Stimulated activated CD8-positive, alpha-beta memory T cell treated with anti-CD3 and anti-CD28 coated beads, Interleukin-15, amount 100 ng/mL, for 48 hours (primary cell): ENCODE measurements around the gene AGFG2.
A peak's percentile ranks its signal among the peaks of the same experiment; 100 is the strongest.

ENCODE experiments used
- DNase-seq, 2 donors: peaks; one replicate each; pipeline ENCODE4 v3.0.0-alpha.2; 2020; ENCODE audit warnings: low read depth in 2 of 2

The AGFG2 gene

GRCh38 chr7:100572281-100572948, 33.4 kb downstream of the AGFG2 start:
- DNase-seq: no peak

DNA sequence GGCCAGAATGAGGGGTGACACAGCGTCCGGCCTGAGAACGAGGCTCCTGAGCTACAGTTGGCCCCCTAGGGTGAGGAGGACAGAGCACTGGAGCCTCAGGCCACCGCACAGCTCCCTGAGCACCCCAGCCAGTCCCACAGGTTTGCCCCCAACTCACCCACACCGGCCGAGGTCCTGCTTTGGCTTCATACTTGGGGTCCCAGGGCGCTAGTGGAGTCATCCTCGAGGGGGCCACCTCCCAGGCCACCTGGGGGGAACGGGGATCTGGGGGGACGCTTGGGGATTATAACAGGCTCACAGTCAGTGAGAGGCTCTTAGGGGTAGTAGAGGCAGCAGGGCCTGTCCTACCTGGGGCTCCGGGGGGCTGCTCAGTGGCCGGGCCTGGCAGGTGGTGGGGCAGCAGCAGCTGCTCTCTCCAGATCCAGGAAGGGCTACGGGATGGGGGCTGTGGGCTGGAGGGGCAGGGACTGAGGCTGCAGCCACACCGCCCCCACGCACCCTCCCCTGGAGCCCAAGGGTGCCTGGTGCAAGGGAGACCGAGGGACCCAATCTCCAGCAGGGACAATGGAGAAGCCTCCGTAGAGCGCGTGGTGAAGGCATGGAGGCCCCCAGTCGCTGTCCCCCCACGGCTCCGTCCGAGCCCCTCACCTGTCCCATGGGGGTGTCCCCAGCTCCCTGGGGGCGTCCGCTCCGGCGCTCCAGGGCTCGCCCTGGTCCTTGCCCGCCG, 34.1 kb downstream of the AGFG2 start:
- DNase-seq: no peak

- no peak for DNase-seq
Observed at GRCh38 chr7:100573691-100574361, 34.8 kb downstream of the AGFG2 start, which contains the start of gene SAP25. Gene SAP25 (minus strand): TSS chr7:100573900. CDS start chr7:100573742, 158 bp downstream.

- no peak for DNase-seq
Observed at GRCh38 chr7:100574362-100575205, 35.6 kb downstream of the AGFG2 start.

DNA sequence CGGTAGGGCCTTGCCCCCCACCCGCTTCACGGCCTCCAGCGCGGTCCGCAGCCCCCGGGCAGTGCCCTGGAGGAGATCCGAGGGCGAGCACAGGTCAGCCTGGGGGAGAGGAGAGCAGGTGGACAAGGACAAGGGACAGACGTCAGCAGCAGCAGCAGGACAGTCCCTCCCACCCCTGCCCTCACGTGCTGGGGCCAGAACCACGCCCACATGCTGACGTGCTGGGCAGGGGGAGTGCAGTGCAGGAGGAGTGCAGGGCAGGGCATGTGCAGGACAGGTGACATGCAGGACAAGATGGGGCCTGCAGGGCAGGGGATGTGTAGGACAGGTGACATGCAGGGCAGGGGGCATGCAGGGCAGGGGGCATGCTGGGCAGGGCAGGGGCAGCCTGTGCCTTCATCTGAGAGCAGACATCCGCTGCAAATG, 36.2 kb downstream of the AGFG2 start:
- no peak for DNase-seq

GRCh38 chr7:100575746-100576383, 36.9 kb downstream of the AGFG2 start:
- no peak for DNase-seq

DNA sequence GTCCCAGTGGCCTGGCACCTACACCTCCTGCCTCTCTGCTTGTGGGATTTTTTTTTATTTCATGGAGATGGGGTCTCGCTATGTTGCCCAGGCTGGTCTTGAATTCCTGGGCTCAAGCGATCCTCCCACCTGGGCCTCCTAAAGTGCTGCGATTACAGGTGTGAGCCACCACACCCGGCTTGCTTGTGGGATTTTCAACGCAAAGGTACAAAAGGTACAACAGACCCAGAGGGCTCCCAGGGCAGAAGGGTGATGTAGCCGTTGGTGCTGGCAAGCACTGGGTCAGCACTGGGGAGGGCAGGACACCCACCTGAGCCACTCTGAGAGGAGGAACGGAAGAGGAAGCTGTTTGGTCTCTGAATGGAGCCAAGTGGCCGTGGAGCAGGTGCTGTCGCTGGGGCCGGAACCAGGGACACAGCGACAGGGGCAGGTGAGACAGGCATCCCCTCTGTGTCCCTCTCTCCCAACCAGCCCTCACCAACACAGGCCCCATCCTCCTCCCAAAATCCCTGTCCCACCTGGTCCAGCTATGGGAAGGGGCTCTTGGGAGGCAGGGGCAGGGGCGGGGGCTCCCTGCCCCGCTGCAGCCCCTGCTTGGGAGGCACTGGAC, 37.5 kb downstream of the AGFG2 start:
- no peak for DNase-seq

- no peak for DNase-seq
Observed at GRCh38 chr7:100577103-100577502, 38.1 kb downstream of the AGFG2 start.

DNA sequence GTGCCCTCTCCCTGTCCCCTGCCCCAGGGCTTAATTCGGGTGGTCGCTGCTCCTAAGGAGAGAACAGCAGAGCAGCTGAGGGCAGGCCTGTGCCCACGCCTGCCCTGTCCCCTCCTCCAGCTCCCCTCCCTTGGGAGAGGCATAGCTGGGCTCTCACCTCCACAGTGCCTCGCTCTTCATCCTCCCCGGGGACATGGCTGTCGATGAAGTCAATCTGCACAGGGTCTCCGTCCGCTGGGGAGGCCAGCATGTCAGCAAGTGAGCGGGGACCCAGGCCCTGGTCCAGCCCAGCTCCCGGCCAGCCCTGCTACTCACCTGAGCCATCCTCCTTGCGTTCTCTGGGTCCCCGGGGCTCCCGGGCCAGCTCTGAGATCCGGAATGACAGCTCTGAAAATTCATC, 38.5 kb downstream of the AGFG2 start:
- no peak for DNase-seq

GRCh38 chr7:100578246-100579183, 39.5 kb downstream of the AGFG2 start:
- DNase-seq: no peak

GRCh38 chr7:100580466-100581283, 41.7 kb downstream of the AGFG2 start:
- no peak for DNase-seq

DNA sequence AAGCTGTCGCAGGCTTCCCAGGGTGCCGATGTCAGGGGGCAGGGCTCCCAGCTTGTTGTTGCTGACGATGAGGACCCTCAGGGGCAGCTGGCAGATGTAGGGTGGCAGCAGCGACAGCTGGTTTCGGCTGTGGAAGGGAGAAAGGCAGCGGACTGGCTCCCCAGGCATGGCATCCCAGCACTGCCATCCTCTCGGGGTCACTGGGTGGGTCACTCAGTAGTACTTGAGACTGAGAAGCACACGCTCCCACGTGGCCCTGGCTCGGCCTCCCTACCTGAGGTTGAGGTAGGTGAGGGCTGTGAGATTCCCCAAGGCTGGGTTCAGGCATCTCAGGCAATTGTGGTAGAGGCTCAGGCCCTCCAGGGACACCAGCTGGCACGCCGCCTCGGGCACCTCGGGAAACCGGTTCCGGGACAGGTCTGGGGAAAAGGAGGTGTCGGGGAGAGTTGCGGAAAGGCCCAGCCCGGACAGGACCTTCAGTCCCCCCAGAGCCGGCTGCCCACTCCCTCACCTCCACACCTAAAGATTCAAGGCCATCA, 43.1 kb downstream of the AGFG2 start:
- no peak for DNase-seq

GRCh38 chr7:100582650-100583049, 43.6 kb downstream of the AGFG2 start:
- no peak for DNase-seq

DNA sequence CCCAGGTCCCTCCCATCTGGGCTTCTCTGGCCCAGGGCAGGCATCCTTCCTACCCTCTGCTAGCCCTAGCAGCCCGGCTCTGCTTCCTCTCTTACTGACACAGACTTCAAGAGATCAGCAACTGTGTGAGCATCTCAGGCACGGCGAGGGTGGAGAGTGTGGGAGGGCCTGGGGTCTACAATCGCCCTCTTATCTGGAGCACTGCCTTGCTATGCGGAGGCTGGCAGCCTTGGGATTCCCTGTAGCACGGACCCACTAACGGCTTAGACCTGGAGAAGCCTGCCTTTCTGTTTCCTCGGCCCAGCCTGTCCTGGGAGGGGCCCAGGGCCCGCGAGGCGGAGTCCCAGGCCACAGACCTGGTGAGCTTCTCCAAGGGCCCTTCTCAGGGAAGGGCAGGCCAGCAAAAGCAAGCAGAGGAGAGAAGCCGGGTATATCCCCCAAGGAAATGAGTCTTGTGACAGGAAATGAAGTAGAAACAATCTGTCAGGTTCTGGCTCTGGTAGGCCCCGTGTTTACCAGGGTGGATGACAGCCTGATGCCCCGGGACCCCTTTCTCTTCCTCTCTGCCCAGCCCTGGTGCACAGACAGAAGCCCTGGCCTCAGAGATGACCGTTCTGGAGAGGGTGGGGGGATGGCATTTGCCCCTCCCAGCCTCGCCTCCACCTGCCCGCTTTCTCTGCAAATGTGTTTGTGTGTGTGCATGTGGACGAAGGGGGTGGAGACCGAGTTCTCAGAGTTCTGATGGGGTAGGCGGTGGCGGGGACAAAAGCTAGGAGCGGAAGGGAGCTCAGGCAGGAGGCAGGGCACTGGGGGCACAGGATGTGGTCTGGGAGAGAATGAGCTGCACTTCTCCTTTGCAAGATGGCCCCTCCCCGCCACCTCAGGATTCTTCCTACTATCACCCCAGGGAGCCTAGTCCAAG, 44.4 kb downstream of the AGFG2 start:
- DNase-seq: peak; percentile 57 to 67

- no peak for DNase-seq
Observed at GRCh38 chr7:100584054-100584682, 45.2 kb downstream of the AGFG2 start.

DNA sequence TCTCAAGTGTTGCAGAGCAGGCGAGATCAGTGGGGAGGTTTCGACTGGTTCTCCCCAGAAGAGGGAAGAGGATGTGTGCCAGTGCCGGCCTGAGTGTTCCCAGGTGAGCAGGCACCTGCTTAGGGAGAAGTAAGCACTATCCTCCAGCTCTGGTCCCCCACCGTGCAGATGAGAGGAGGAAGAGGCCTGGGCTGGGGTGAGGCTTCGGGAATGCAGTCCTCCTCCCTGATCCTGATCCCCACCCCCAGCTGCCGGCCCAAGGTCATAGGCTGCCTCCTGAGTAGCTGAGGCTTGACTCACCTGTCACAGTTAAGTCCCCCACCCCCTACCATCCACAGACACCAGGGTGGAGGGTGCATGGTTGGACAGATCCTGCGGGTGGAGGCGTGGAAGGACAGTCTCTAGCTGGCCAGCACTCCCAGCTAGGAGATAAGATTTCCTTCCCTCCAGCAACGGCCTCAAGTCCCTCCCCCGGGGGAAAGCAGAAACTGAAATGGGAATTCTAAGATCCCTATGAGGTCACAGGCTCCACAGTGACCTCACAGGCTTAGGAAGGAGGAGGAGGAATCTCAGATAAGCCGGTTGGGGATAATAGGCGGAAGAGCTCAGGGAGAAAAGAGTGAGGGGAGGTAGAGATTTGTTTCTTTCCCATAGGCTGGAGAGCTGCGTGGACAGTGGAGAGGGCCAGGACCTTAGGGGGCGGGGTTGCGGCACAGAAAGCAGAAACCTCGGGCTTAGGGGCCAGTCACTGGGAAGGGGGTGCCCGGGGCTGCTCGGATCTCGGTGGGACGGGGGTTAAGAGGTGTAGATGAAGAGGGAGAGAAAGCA, 45.9 kb downstream of the AGFG2 start:
- DNase-seq: no peak
